Glutamatergic neuron (in vitro differentiated cells): Measurements from ENCODE around the gene SLC9A4. TPM values are rescaled to one million over a fixed set of nuclear protein-coding genes. Genes with fewer than 3 reads are reported as not detected.

Experiments
- DNase-seq: peaks from one replicate; pipeline ENCODE4 v3.0.0; 2022
- H3K27ac Mint-ChIP-seq: one replicate; pipeline ENCODE4 v1.8.0; 2020; ENCODE audit warnings: mild to moderate bottlenecking, mixed read lengths, inconsistent platforms; ENCODE audit not compliant: unreplicated experiment
- H3K27me3 Mint-ChIP-seq: one replicate; pipeline ENCODE4 v1.8.0; 2020; ENCODE audit warnings: mild to moderate bottlenecking, moderate library complexity, mixed read lengths, inconsistent platforms; ENCODE audit not compliant: unreplicated experiment
- H3K36me3 Mint-ChIP-seq: one replicate; pipeline ENCODE4 v1.8.0; 2020; ENCODE audit warnings: mild to moderate bottlenecking, mixed read lengths, inconsistent platforms; ENCODE audit not compliant: unreplicated experiment
- H3K4me1 Mint-ChIP-seq: one replicate; pipeline ENCODE4 v1.8.0; 2020; ENCODE audit warnings: mild to moderate bottlenecking, low read depth, mixed read lengths, inconsistent platforms; ENCODE audit not compliant: unreplicated experiment
- H3K4me3 Mint-ChIP-seq: one replicate; pipeline ENCODE4 v1.8.0; 2020; ENCODE audit warnings: mild to moderate bottlenecking, mixed read lengths, inconsistent platforms; ENCODE audit not compliant: unreplicated experiment
- H3K9me3 Mint-ChIP-seq: one replicate; pipeline ENCODE4 v1.8.0; 2020; ENCODE audit warnings: mild to moderate bottlenecking, moderate library complexity, mixed read lengths, inconsistent platforms; ENCODE audit not compliant: unreplicated experiment
- total RNA-seq: library from RNA; stranded (reverse); fragmentation: NEBNext Ultra II Directional; extraction: Animal tissue kit (Norgen Biotek cat#: 25700); gene quantifications from one replicate; pipeline ENCODE4 v1.2.1, GENCODE V29; 2021; ENCODE audit not compliant: unreplicated experiment
- TF ChIP-seq, protein P1 (sequence below): fragments of 200-600 bp; sonication (generic); IDR thresholded peaks from one replicate; pipeline ENCODE4 v1.5.0; 2021; ENCODE audit not compliant: partially characterized antibody, unreplicated experiment

The SLC9A4 gene
- total RNA-seq, 1 donor from 2014 or later = 0.12 TPM

DNA sequence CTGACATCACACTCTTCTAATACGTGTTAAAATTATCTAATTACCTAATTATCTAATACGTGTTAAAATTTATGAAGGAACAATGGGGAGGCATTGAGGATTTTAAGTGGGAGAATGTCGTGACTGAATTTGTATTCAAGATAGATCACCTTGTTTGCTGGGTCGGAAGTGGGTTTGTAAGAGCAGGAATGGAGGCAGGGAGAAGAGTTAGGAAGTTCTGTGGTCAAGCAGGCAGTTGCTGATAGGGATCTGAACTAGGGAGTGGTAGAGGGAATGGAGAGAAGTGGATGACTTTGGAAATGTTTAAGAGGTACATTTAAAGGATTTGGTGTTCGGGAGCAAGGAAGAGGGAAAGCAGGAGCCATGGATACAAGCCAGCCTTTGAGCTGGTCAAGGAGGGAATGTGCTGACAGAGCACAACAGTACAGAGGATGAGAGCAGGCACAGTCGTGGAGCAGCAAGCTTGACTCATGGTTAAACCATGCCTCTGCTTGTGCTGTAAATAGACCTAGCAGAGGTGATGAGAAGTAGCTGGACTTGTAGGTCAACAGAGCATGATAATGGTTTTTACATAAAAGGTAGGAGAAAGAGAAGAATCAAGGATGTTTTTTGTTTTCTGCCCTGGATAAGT lies 33.8 kb upstream of the SLC9A4 start:
- Mint-ChIP-seq H3K4me3 (no peak overlapping the region), H3K27me3 (peaks cover 2% of the 10 kb centered on the region), H3K9me3 (no peaks in the 10 kb centered on the region), H3K27ac (no peak overlapping the region), H3K36me3 (no peaks in the 10 kb centered on the region), H3K4me1 (no peaks in the 10 kb centered on the region)
- no peak for DNase-seq
- TF ChIP-seq, protein P1, sequence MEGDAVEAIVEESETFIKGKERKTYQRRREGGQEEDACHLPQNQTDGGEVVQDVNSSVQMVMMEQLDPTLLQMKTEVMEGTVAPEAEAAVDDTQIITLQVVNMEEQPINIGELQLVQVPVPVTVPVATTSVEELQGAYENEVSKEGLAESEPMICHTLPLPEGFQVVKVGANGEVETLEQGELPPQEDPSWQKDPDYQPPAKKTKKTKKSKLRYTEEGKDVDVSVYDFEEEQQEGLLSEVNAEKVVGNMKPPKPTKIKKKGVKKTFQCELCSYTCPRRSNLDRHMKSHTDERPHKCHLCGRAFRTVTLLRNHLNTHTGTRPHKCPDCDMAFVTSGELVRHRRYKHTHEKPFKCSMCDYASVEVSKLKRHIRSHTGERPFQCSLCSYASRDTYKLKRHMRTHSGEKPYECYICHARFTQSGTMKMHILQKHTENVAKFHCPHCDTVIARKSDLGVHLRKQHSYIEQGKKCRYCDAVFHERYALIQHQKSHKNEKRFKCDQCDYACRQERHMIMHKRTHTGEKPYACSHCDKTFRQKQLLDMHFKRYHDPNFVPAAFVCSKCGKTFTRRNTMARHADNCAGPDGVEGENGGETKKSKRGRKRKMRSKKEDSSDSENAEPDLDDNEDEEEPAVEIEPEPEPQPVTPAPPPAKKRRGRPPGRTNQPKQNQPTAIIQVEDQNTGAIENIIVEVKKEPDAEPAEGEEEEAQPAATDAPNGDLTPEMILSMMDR = no peak

DNA sequence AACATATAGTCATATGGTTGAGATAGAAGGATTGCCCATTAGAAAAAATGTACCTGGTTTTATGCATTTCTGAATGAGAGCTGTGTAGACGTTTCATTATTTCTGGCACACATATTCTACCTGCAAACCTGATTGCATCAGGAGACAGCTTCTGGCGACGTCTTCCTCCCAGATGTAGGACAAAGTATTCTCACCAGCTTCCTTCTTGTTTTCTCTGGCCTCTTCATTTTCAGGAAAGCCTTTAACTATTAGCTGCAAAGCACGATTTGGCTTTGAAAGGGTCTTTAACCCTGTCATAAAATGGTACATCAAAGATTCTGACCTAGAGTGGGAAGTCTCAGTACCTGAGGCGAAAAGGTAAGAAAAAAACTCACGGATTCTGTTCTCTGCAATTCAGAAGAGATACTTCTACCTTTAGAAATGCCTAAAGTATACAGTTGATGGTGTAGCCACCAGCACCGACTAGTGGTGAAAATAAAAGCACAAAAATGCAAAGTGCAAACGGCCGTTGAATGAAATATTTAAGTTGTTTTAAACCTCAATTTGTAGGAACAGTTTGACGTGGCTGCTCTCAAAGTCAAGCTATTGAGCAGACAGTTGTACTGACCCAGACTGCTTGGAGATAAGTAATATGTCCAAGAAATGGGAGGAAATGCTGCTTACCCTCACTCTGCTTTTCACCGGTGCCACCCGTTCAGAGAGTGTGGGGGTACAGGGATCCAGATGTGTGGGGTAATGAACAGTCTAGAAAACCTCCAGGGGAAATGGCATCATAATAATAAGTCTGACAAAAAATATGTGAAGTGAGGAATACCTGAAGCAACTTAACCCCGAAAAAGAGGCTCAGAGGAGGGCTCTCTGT lies 29.8 kb upstream of the SLC9A4 start:
- no peak for DNase-seq
- H3K27me3 Mint-ChIP-seq = peaks cover 2% of the 10 kb centered on the region
- no peaks in the 10 kb centered on the region for H3K4me1 Mint-ChIP-seq
- no peaks in the 10 kb centered on the region for H3K36me3 Mint-ChIP-seq
- TF ChIP-seq, protein P1 = peak; percentile 67
- peaks cover 2% of the 10 kb centered on the region for H3K9me3 Mint-ChIP-seq
- no peak overlapping the region for H3K27ac Mint-ChIP-seq
- H3K4me3 Mint-ChIP-seq = no peak overlapping the region

DNA sequence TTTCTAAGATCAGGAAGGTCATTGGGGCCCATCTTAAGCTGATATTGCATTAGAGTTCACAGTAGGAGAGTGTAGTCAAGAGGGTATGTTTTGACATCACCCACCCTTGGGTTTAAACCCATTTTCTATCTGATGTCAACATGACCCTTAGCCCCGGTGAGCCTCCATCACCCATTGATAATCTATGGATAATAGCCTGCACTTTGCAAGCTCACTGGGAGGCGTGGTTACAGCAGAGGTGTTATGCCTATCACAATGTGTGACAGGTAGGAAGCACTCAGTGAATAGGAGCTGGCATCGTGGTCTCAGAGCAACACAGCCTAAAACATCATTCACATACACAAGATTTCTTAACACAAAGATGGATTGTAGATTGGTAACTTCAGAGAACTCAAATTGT lies 28.8 kb upstream of the SLC9A4 start:
- H3K4me1 Mint-ChIP-seq = no peaks in the 10 kb centered on the region
- peaks cover 2% of the 10 kb centered on the region for H3K27me3 Mint-ChIP-seq
- no peak for DNase-seq
- H3K36me3 Mint-ChIP-seq = no peaks in the 10 kb centered on the region
- TF ChIP-seq, protein P1 = no peak
- H3K4me3 Mint-ChIP-seq = no peak overlapping the region
- H3K9me3 Mint-ChIP-seq = peaks cover 2% of the 10 kb centered on the region
- no peak overlapping the region for H3K27ac Mint-ChIP-seq

DNA sequence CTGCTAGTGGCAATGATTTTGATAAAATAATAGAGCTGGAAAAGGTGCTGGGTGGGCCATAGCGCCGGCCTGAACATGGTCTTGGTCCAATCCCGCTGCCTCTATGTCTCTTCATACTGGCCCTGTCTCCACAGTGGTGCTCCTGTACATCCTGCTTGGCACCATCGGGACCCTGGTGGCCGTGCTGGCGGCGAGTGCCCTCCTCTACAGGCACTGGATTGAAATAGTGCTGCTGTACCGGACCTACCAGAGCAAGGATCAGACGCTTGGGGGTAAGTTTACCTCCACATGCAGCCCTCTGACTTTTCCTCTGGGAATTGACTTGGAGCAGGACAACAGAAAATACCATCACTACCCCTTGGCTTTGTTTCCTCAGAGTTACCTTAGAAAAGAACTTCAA lies 26.1 kb upstream of the SLC9A4 start:
- no peak for DNase-seq
- Mint-ChIP-seq H3K36me3 (no peaks in the 10 kb centered on the region), H3K4me3 (no peak overlapping the region), H3K27ac (no peak overlapping the region), H3K4me1 (no peaks in the 10 kb centered on the region), H3K27me3 (peaks cover 2% of the 10 kb centered on the region), H3K9me3 (peaks cover 2% of the 10 kb centered on the region)
- TF ChIP-seq, protein P1 = no peak

DNA sequence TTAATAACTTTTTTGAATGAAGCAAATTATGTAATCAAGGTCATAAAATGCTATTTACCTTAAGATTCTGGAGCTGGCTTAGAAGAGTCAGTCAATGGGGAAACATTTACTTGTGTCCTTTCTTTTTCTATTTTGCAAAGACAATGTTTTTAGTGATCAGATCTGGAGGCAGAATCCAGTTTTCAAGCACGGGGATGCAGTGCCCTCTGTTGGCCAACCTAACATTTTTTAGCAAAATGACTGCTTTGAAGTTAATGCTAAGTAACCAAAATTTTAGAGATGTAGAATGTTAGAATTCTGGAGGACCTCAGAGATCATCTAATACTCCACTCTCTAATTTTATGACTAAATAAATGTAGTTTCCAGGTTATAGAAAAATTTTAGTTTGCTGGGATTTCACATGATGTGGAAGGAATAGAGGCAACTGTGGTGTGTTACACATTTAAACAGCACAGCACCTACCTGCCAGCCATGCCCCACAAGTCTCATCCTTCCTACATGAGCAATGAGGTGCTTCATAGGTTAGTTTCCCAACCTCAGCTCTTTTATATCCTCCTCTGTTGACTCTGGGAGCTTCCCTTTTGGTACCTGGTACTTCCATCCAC lies 23.6 kb upstream of the SLC9A4 start:
- H3K9me3 Mint-ChIP-seq = peaks cover 2% of the 10 kb centered on the region
- TF ChIP-seq, protein P1 = peak; percentile 76
- DNase-seq = peak; percentile 71
- H3K27me3 Mint-ChIP-seq = no peaks in the 10 kb centered on the region
- no peaks in the 10 kb centered on the region for H3K4me1 Mint-ChIP-seq
- no peak overlapping the region for H3K4me3 Mint-ChIP-seq
- no peak overlapping the region for H3K27ac Mint-ChIP-seq
- no peaks in the 10 kb centered on the region for H3K36me3 Mint-ChIP-seq
